ENCODE data around the gene EBF3. TPM values are rescaled to one million over a fixed set of nuclear protein-coding genes. Genes with fewer than 3 reads are reported as not detected.

Gene EBF3
- total RNA-seq, 1 donor from 2014 or later = not detected

DNA sequence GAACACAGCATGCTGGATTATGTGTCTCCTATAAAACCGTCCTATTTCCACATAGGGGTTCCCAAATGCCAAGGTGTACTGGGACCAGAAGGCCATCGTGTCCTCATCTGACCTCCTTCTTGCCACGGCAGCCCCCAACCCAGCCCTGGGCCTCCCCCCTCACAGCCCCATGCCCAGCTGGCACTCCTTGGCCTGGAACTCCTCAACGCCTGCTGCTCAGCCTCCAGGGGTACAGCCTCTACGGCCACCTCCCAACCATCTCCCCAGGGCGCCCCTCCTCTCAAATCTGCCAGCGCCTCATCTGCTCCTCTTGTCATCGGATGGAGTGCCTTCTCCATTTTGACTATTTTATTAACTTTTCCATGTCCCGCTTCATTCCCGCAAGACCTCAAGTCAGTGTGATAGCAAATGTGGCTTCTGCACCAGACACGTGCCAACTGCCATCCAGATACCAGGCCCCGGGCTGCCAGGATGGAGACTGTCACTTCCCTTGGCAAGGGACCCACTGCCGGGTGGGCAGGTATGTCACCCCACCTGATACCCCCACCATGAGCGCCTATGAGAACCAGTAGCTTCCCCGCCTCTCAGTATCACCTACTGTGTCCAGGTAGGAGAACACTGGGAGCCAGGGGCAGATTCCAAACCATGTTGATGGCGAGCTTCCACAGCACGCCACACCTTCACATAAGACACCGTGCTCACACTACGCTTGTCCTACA lies 106.7 kb downstream of the EBF3 start:
- DNase-seq (ENCODE audit: low read depth) = no peak
- TF ChIP-seq, protein P1, sequence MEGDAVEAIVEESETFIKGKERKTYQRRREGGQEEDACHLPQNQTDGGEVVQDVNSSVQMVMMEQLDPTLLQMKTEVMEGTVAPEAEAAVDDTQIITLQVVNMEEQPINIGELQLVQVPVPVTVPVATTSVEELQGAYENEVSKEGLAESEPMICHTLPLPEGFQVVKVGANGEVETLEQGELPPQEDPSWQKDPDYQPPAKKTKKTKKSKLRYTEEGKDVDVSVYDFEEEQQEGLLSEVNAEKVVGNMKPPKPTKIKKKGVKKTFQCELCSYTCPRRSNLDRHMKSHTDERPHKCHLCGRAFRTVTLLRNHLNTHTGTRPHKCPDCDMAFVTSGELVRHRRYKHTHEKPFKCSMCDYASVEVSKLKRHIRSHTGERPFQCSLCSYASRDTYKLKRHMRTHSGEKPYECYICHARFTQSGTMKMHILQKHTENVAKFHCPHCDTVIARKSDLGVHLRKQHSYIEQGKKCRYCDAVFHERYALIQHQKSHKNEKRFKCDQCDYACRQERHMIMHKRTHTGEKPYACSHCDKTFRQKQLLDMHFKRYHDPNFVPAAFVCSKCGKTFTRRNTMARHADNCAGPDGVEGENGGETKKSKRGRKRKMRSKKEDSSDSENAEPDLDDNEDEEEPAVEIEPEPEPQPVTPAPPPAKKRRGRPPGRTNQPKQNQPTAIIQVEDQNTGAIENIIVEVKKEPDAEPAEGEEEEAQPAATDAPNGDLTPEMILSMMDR (conservative IDR thresholded peaks at IDR 0.05; ENCODE audit: low read depth, low read length) = no peak
- H3K4me3 ChIP-seq (ENCODE audit: low read depth, low read length) = no peak overlapping the region

- TF ChIP-seq, protein P1 (conservative IDR thresholded peaks at IDR 0.05; ENCODE audit: low read depth, low read length) = no peak
- no peak for DNase-seq (ENCODE audit: low read depth)
- H3K4me3 ChIP-seq (ENCODE audit: low read depth, low read length) = no peak overlapping the region
Measured at GRCh38 chr10:129855836-129856563, 108.1 kb downstream of the EBF3 start.

DNA sequence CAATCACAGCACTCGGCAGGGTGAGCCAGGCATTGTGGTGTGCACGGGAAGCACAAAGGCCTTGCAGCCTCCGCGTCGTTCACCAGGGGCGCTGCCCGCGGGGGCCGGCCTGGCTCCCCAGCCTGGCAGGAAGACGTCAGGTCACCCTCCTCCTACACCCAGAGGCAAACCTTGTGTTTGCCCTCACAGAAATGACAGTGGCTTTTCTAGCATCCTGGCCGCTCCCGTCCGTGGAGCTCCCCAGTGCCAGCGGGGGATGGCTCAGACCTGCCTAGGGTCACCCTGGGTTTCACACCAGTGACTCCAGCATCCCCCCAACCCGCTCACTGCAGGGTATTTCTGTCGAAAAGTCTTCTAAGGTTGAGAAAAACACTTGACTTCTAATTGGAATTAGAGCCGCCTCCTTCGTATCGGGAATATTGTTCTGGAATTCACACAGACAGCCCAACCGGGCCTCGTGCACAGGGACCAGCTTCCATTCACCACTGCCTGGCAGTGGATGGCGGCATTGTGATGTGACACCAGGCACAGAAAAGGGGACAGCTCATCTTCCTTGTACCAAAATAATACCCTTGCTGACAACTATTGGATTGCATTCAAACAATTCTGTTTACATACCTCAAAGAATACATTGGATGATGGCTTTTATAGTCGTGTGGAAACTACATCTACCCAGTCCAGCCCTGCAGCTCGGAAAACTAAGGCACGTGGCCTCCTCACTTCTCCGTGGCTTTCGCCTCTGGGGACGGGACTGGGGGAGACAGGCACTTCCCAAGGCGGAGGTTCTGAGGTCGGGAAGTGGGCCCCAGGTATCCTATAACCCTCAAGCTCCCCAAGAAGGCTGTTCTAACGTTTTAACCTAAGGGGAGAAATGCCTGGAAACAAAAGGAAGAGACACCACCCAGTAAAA lies 109.0 kb downstream of the EBF3 start:
- no peak overlapping the region for H3K4me3 ChIP-seq (ENCODE audit: low read depth, low read length)
- DNase-seq (ENCODE audit: low read depth) = no peak
- TF ChIP-seq, protein P1 (conservative IDR thresholded peaks at IDR 0.05; ENCODE audit: low read depth, low read length) = no peak

DNA sequence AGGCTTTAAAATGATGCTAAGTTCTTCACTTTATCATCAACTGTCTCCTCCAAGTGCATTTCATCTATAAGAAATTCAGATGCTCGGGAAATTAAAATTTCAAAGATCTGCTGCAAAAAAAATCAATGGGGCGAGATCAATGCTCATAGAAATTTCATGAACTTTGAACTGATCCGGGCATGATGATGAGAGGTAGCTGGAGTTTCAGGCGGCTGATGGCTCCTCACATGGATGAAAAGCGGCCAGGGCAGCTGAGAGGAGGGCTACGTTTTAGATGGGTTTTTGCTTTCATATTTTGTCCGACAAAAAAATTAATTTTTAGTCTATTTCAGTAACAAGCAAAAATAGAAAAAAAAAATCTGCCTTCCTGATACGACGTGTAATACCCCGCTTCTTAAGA lies 109.9 kb downstream of the EBF3 start:
- no peak overlapping the region for H3K4me3 ChIP-seq (ENCODE audit: low read depth, low read length)
- no peak for DNase-seq (ENCODE audit: low read depth)
- TF ChIP-seq, protein P1 (conservative IDR thresholded peaks at IDR 0.05; ENCODE audit: low read depth, low read length) = no peak

DNA sequence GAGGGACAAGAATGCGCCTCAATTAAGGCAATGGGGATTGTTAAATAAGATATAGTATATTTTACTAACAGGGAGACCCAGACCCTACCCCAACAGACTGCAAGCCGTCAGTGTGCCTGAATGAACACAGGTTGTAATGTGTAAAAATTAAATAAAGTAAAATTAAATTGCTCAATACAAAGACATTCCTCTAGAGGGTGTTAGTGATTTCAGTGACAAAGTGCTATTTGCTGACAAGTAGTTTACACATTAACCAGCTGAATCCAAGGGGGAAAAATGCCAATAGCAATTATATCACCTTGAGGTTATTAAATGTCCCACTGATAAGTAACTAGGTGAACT lies 110.5 kb downstream of the EBF3 start:
- TF ChIP-seq, protein P1 (conservative IDR thresholded peaks at IDR 0.05; ENCODE audit: low read depth, low read length) = peak; percentile 53
- DNase-seq (ENCODE audit: low read depth) = peak; percentile 59
- H3K4me3 ChIP-seq (ENCODE audit: low read depth, low read length) = no peak overlapping the region

DNA sequence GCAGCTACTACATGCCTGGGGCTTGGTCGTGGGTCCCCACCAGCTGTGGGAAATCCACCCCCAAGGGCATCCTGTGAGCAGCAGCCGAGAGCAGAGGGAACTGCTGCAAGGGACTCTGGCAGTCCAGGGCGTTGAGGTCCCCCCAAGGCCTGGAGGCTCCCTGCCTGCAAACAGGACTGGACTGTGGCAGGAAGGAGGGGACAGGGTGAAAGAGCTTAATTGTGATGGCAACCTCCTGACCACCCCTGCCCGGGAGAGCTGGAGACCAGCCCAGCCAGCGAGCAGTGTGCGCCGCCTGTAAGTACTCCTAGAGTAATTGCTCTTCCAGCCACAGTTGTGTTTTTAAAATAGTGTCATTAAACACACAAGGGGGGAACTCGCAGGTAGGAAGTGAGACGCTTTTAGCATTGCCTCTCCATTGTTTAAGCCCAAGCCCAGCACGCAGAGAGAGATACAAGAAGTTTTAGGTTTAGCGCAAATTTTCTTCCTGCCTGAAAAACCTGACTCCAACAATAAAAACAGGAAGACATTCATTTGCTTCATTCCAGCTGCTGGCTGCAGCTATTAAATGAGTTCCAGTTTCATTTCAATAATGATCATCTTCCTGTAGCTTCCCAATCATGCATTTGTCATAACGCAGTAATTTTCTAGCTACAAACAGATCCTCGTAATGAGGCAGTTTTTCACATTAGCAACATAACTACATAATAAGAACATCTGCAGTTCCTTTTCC lies 111.1 kb downstream of the EBF3 start:
- H3K4me3 ChIP-seq (ENCODE audit: low read depth, low read length) = no peak overlapping the region
- TF ChIP-seq, protein P1 (conservative IDR thresholded peaks at IDR 0.05; ENCODE audit: low read depth, low read length) = no peak
- no peak for DNase-seq (ENCODE audit: low read depth)

Data from epithelial cell of proximal tubule (primary cell).